H1 (cell line): Measurements from ENCODE around the gene RPL7A. TPM values are rescaled to one million over a fixed set of nuclear protein-coding genes. Genes with fewer than 3 reads are reported as not detected.

ENCODE experiments used
- CTCF ChIA-PET: fragments of 300-600 bp; sonication (Branson Sonifier 250); formaldehyde crosslinking; loops from one replicate; lab custom pipeline; 2021; ENCODE audit not compliant: partially characterized antibody; lab: Charles Lee
- POLR2A ChIA-PET: fragments of 300-600 bp; sonication (Branson Sonifier 250); formaldehyde crosslinking; loops from one replicate; lab custom pipeline; 2021; ENCODE audit warnings: inconsistent platforms; ENCODE audit not compliant: partially characterized antibody; lab: Charles Lee
- DNase-seq, 2 experiments: peaks; one replicate each; pipeline versions ENCODE4 v3.0.0 to v3.0.0-alpha.2; 2010 to 2022; ENCODE audit warnings: low spot score in 2 of 2, low read depth in 1 of 2, mixed read lengths in 1 of 2
- FAIRE-seq: peaks from 2 replicates; lab custom pipeline; 2011; peaks lifted over from hg19 to GRCh38; lab: Jason Lieb, UNC
- H2AFZ ChIP-seq: 2 replicates; pipeline ENCODE4 v1.8.1; 2012; ENCODE audit warnings: low read length, inconsistent platforms
- H2AK5ac ChIP-seq: 2 replicates; pipeline ENCODE4 v1.6.1; 2013; ENCODE audit warnings: low read depth, low read length
- H2BK120ac ChIP-seq: replicated peaks from 2 replicates; pipeline ENCODE3; 2013; ENCODE audit warnings: low read depth, low read length, inconsistent platforms
- H2BK12ac ChIP-seq: 2 replicates; pipeline ENCODE4 v1.6.1; 2013; ENCODE audit warnings: low read depth, low read length
- H2BK15ac ChIP-seq: 2 replicates; pipeline ENCODE4 v1.6.1; 2013; ENCODE audit warnings: low read length
- H2BK20ac ChIP-seq: 2 replicates; pipeline ENCODE4 v1.6.1; 2013; ENCODE audit warnings: low read length
- H2BK5ac ChIP-seq: 2 replicates; pipeline ENCODE4 v1.6.1; 2013; ENCODE audit warnings: low read depth, low read length
- H3K14ac ChIP-seq: 2 replicates; pipeline ENCODE4 v1.6.1; 2013; ENCODE audit warnings: inconsistent platforms; ENCODE audit not compliant: insufficient read length
- H3K18ac ChIP-seq: 2 replicates; pipeline ENCODE4 v1.6.1; 2013; ENCODE audit warnings: low read length; ENCODE audit errors: extremely low read depth
- H3K23ac ChIP-seq: 2 replicates; pipeline ENCODE4 v1.6.1; 2013; ENCODE audit warnings: inconsistent platforms; ENCODE audit not compliant: insufficient read length
- H3K23me2 ChIP-seq: 2 replicates; pipeline ENCODE4 v1.6.1; 2013; ENCODE audit warnings: low read depth, low read length
- H3K27ac ChIP-seq: 2 replicates; pipeline ENCODE4 v1.6.1; 2011; ENCODE audit warnings: low read depth, low read length, inconsistent platforms
- H3K27me3 ChIP-seq, 4 experiments: replicated peaks in 1 of 4; 1 replicate in 1 of 4; 2 replicates in 3 of 4; pipeline versions ENCODE4 v1.6.1 to v1.8.1; 2011 to 2013; ENCODE audit warnings: low read length in 3 of 4, mild to moderate bottlenecking in 3 of 4, inconsistent platforms in 2 of 4, mixed read lengths in 2 of 4, moderate library complexity in 1 of 4; ENCODE audit not compliant: control insufficient read depth in 3 of 4, insufficient read depth in 3 of 4; ENCODE audit errors: extremely low read depth in 1 of 4
- H3K36me3 ChIP-seq, 4 experiments: 2 replicates each; pipeline versions ENCODE4 v1.6.1 to v1.8.1; 2011 to 2013; ENCODE audit warnings: mild to moderate bottlenecking in 4 of 4, low read length in 3 of 4, moderate library complexity in 2 of 4, control low read depth in 1 of 4, inconsistent platforms in 1 of 4; ENCODE audit not compliant: insufficient read depth in 4 of 4, control insufficient read depth in 2 of 4
- H3K4ac ChIP-seq: replicated peaks from 2 replicates; pipeline ENCODE3; 2013; ENCODE audit warnings: low read length, low read depth, mixed read lengths, inconsistent platforms; ENCODE audit not compliant: insufficient read length
- H3K4me1 ChIP-seq, 4 experiments: replicated peaks in 1 of 4; 1 replicate in 1 of 4; 2 replicates in 3 of 4; pipeline versions ENCODE4 v1.6.1 to v1.8.1; 2011 to 2013; ENCODE audit warnings: low read length in 3 of 4, inconsistent platforms in 2 of 4, mixed read lengths in 1 of 4; ENCODE audit not compliant: insufficient read depth in 4 of 4, control insufficient read depth in 3 of 4
- H3K4me2 ChIP-seq, 2 experiments: 2 replicates each; pipeline versions ENCODE4 v1.6.1 to v1.8.1; 2011 to 2013; ENCODE audit warnings: low read depth in 2 of 2, low read length in 2 of 2, control low read depth in 1 of 2, inconsistent platforms in 1 of 2, mild to moderate bottlenecking in 1 of 2; ENCODE audit not compliant: insufficient read depth in 1 of 2
- H3K4me3 ChIP-seq, 4 experiments: fragments of 200-600, 300-600 bp in 1 of 4; sonication (generic), shearing (Covaris generic), sonication (Bioruptor Twin) in 1 of 4; 2 replicates each; pipeline versions ENCODE4 v1.5.1 to v1.8.1; 2011 to 2016; ENCODE audit warnings: low read length in 4 of 4, low read depth in 3 of 4, control low read depth in 2 of 4, inconsistent platforms in 2 of 4, mild to moderate bottlenecking in 2 of 4, mixed read lengths in 1 of 4, moderate library complexity in 1 of 4; ENCODE audit not compliant: insufficient read depth in 2 of 4; ENCODE audit errors: extremely low read depth in 1 of 4
- H3K56ac ChIP-seq: replicated peaks from 2 replicates; pipeline ENCODE3; 2013; ENCODE audit warnings: low read depth, mild to moderate bottlenecking, mixed read lengths, low read length, inconsistent platforms; ENCODE audit not compliant: insufficient read length
- H3K79me1 ChIP-seq: 2 replicates; pipeline ENCODE4 v1.6.1; 2013; ENCODE audit warnings: low read depth, low read length, control low read depth
- H3K79me2 ChIP-seq, 2 experiments: 2 replicates each; pipeline versions ENCODE4 v1.6.1 to v1.8.1; 2012 to 2013; ENCODE audit warnings: low read length in 2 of 2, mild to moderate bottlenecking in 2 of 2, inconsistent platforms in 1 of 2; ENCODE audit not compliant: insufficient read depth in 2 of 2, control insufficient read depth in 1 of 2
- H3K9ac ChIP-seq, 4 experiments: replicated peaks in 1 of 4; 1 replicate in 1 of 4; 2 replicates in 3 of 4; pipeline versions ENCODE4 v1.6.1 to v1.8.1; 2011 to 2013; ENCODE audit warnings: low read depth in 3 of 4, low read length in 3 of 4, control low read depth in 2 of 4, mild to moderate bottlenecking in 2 of 4, moderate library complexity in 2 of 4, inconsistent platforms in 1 of 4; ENCODE audit errors: extremely low read depth in 1 of 4
- H3K9me3 ChIP-seq, 2 experiments: 2 replicates each; pipeline versions ENCODE4 v1.6.1 to v1.8.1; 2012 to 2013; ENCODE audit warnings: mild to moderate bottlenecking in 2 of 2, moderate library complexity in 2 of 2, control low read depth in 1 of 2, inconsistent platforms in 1 of 2, low read depth in 1 of 2, low read length in 1 of 2, mixed read lengths in 1 of 2; ENCODE audit not compliant: insufficient read depth in 2 of 2
- H4K20me1 ChIP-seq, 2 experiments: replicated peaks in 1 of 2; 2 replicates each; pipeline versions ENCODE3 to v1.8.1; 2011 to 2013; ENCODE audit warnings: inconsistent platforms in 2 of 2, low read length in 2 of 2, mild to moderate bottlenecking in 1 of 2; ENCODE audit not compliant: insufficient read depth in 2 of 2, control insufficient read depth in 1 of 2
- H4K5ac ChIP-seq: 2 replicates; pipeline ENCODE4 v1.6.1; 2013; ENCODE audit warnings: low read length, low read depth, mixed read lengths, inconsistent platforms; ENCODE audit not compliant: insufficient read length
- H4K8ac ChIP-seq: 2 replicates; pipeline ENCODE4 v1.8.0; 2013; ENCODE audit warnings: mild to moderate bottlenecking, moderate library complexity, low read length, inconsistent platforms; ENCODE audit not compliant: insufficient read depth; ENCODE audit errors: extremely low read depth
- H4K91ac ChIP-seq: replicated peaks from 2 replicates; pipeline ENCODE3; 2013; ENCODE audit warnings: low read length, mixed read lengths, inconsistent platforms; ENCODE audit not compliant: insufficient read length
- FOSL1 ChIP-seq: IDR thresholded peaks from 2 replicates; pipeline ENCODE4 v1.6.1; 2011; ENCODE audit warnings: mild to moderate bottlenecking, low read depth, low read length, moderate library complexity; ENCODE audit not compliant: insufficient read depth
- HDAC6 ChIP-seq: IDR thresholded peaks from one replicate; pipeline ENCODE4 v1.7.1; 2012; ENCODE audit warnings: low read depth, mild to moderate bottlenecking, inconsistent platforms, low read length, moderate library complexity
- KDM1A ChIP-seq: fragments of 200-600, 300-600 bp; sonication (generic); IDR thresholded peaks from 2 replicates; pipeline ENCODE4 v1.7.1; 2016; ENCODE audit warnings: mild to moderate bottlenecking, low read length, borderline replicate concordance
- MAFK ChIP-seq: IDR thresholded peaks from 2 replicates; pipeline ENCODE4 v1.6.1; 2012; ENCODE audit warnings: low read depth, mild to moderate bottlenecking, improper control_type of control experiment, low read length
- NRF1 ChIP-seq: IDR thresholded peaks from 2 replicates; pipeline ENCODE4 v1.6.1; 2011; ENCODE audit warnings: mild to moderate bottlenecking, low read depth, low read length, improper control_type of control experiment
- SAP30 ChIP-seq: fragments of 300-600 bp; sonication (generic); IDR thresholded peaks from 2 replicates; pipeline ENCODE4 v1.7.1; 2012; ENCODE audit warnings: low read length, moderate library complexity, mild to moderate bottlenecking, inconsistent platforms; ENCODE audit not compliant: insufficient read depth, insufficient replicate concordance
- TAF1 ChIP-seq: IDR thresholded peaks from 2 replicates; pipeline ENCODE4 v1.6.1; 2011; ENCODE audit warnings: mild to moderate bottlenecking, low read depth, low read length
- YY1 ChIP-seq: IDR thresholded peaks from 2 replicates; pipeline ENCODE4 v1.6.1; 2011; ENCODE audit warnings: low read depth, mild to moderate bottlenecking, low read length
- ZNF274 ChIP-seq: IDR thresholded peaks from 2 replicates; pipeline ENCODE4 v1.7.0; 2012; ENCODE audit warnings: low read length, borderline replicate concordance; ENCODE audit errors: extremely low read depth
- WGBS, 2 experiments: shearing (Covaris generic) in 1 of 2; methylation state at CpG; one replicate each; pipeline versions ENCODE4 v1.1.6 to v1.1.7; 2013 to 2015; ENCODE audit warnings: low lambda C conversion rate in 2 of 2, mixed read lengths in 2 of 2, inconsistent platforms in 1 of 2, low coverage in 1 of 2, missing lambda C conversion rate in 1 of 2; ENCODE audit not compliant: insufficient replicate concordance in 2 of 2, insufficient coverage in 1 of 2, insufficient read length in 1 of 2; ENCODE audit errors: extremely low coverage in 1 of 2, missing lambda C conversion rate in 1 of 2; 5-methylcytosine and 5-hydroxymethylcytosine counted together
- polyA plus RNA-seq, 7 experiments: library from polyadenylated mRNA; depleted of rRNA in 3 of 7; stranded (reverse) in 5 of 7; unstranded in 2 of 7; fragments of >200 nt in 5 of 7; fragments of 200-250 nt in 2 of 7; gene quantifications; 1 replicate in 5 of 7; 2 replicates in 1 of 7; 4 replicates in 1 of 7; pipeline versions ENCODE4 v1.2.1 to v1.2.3, GENCODE V29; 2011 to 2013; ENCODE audit warnings: missing spikeins in 2 of 7, mixed read lengths in 2 of 7
- total RNA-seq: library from RNA; stranded (reverse); fragmentation: NEBNext Ultra II Directional; extraction: Animal tissue kit (Norgen Biotek cat#: 25700); gene quantifications from 2 replicates; pipeline ENCODE4 v1.2.1, GENCODE V29; 2021
- TF ChIP-seq, protein P1 (sequence below), 3 experiments: IDR thresholded peaks; 1 replicate in 2 of 3; 2 replicates in 1 of 3; pipeline versions ENCODE4 v1.5.1 to v1.6.1; 2011; ENCODE audit warnings: low read length in 3 of 3, mild to moderate bottlenecking in 3 of 3, inconsistent platforms in 2 of 3, low read depth in 1 of 3, moderate library complexity in 1 of 3; ENCODE audit not compliant: insufficient read depth in 1 of 3; ENCODE audit errors: control extremely low read depth in 1 of 3

RPL7A gene
- total and polyA plus RNA-seq, 2 of the 8 experiments (the other 6 are each of a cell fraction or from before 2014, with no cell fraction given) = 2,578 to 2,783 TPM

DNA sequence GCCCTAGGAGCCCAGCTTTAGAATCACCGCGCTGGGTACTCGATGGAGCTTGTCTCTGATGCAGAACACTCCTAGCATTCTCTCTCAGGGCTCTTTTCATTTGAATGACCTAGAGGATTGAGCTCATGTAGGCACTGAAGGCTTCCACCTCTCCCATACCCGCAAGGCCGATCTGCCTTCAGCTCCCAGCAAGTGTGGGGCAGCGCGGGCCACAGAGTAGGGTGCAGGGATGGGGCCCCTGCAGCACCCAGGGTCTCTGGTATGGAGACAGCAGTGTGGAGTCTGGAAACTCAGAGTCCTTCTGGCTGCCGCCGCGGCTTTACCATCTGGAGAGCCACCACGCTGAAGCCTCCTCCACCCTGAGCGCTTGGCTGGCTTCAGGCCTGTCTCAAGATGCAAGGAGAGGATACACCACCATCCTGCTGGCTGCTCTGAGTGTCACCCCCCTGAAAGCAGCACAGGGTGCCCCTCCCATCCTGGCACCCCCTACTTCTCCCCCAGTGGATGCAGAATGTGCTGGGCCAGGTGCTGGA is 41.1 kb downstream of the RPL7A start:
- no peaks in the 10 kb centered on the region for H3K36me3 ChIP-seq
- 93% methylated on average over 12 of the region's 12 CpGs; no CpG with 5 or more reads in 1 of the 2 experiments for WGBS, 2 experiments
- no peak overlapping the region for H3K27ac ChIP-seq
- H3K4ac ChIP-seq = no peak overlapping the region
- H3K27me3 ChIP-seq = peaks cover 0 to 2% (median 0%) of the 10 kb centered on the region in 4 experiments; a peak in 2 of 7 replicates
- no peak overlapping the region for H2AK5ac ChIP-seq
- no peak for DNase-seq
- H2BK5ac ChIP-seq = no peak overlapping the region
- H3K79me1 ChIP-seq = no peaks in the 10 kb centered on the region
- H4K5ac ChIP-seq = no peak overlapping the region
- no peak overlapping the region for H4K91ac ChIP-seq
- no peak overlapping the region for H2BK20ac ChIP-seq
- H4K20me1 ChIP-seq = peaks cover 0 to 2% of the 10 kb centered on the region in 2 experiments
- H3K79me2 ChIP-seq = no peaks in the 10 kb centered on the region
- no peaks in the 10 kb centered on the region; a peak in 1 of 7 replicates for H3K4me1 ChIP-seq
- H3K4me3 ChIP-seq = no peak overlapping the region
- H3K56ac ChIP-seq = no peak overlapping the region
- no peak for FAIRE-seq
- H3K23ac ChIP-seq = no peak overlapping the region
- no peak overlapping the region for H2BK12ac ChIP-seq
- no peak overlapping the region for H2AFZ ChIP-seq
- peaks cover 4% of the 10 kb centered on the region in 2 experiments; a peak in 1 of 4 replicates for H3K9me3 ChIP-seq
- peaks cover 12% of the 10 kb centered on the region; the same call in 1 of the 2 replicates for H3K23me2 ChIP-seq
- no peak overlapping the region for H3K4me2 ChIP-seq
- H2BK120ac ChIP-seq = no peak overlapping the region
- no peak overlapping the region for H3K18ac ChIP-seq
- H3K14ac ChIP-seq = no peak overlapping the region
- H2BK15ac ChIP-seq = no peak overlapping the region
- ChIA-PET POLR2A (interaction anchor here (0.8 to 2.6 kb wide), 4 partner anchors 9 to 36 kb away, joined by 3 to 11 read pairs (median 5); no protein-coding TSS in a partner anchor), CTCF (interaction anchor here (0.9 to 2.7 kb wide), 6 partner anchors 8 to 17 kb away, joined by 3 to 11 read pairs (median 3); no protein-coding TSS in a partner anchor)
- H3K9ac ChIP-seq = no peak overlapping the region
- no peak overlapping the region for H4K8ac ChIP-seq
- TF ChIP-seq ZNF274 = no peak
- TF ChIP-seq HDAC6 = no peak
- TF ChIP-seq SAP30 = no peak
- TF ChIP-seq MAFK = no peak
- TF ChIP-seq FOSL1 = no peak
- no peak for TF ChIP-seq KDM1A
- TF ChIP-seq, protein P1, sequence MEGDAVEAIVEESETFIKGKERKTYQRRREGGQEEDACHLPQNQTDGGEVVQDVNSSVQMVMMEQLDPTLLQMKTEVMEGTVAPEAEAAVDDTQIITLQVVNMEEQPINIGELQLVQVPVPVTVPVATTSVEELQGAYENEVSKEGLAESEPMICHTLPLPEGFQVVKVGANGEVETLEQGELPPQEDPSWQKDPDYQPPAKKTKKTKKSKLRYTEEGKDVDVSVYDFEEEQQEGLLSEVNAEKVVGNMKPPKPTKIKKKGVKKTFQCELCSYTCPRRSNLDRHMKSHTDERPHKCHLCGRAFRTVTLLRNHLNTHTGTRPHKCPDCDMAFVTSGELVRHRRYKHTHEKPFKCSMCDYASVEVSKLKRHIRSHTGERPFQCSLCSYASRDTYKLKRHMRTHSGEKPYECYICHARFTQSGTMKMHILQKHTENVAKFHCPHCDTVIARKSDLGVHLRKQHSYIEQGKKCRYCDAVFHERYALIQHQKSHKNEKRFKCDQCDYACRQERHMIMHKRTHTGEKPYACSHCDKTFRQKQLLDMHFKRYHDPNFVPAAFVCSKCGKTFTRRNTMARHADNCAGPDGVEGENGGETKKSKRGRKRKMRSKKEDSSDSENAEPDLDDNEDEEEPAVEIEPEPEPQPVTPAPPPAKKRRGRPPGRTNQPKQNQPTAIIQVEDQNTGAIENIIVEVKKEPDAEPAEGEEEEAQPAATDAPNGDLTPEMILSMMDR (IDR thresholded peaks at IDR 0.05; ENCODE audit: control extremely low read depth in 1 of 3, insufficient read depth in 1 of 3, low read depth in 1 of 3, low read length in 3 of 3) = no peak
- TF ChIP-seq TAF1 = no peak
- TF ChIP-seq NRF1 = no peak
- no peak for TF ChIP-seq YY1
